Gastrocnemius medialis (tissue), 4 donors: ENCODE results near the gene CREBRF. TPM values are rescaled to one million over a fixed set of nuclear protein-coding genes. Genes with fewer than 3 reads are reported as not detected.

ENCODE experiments used
- ATAC-seq, 2 donors: fragments of 150-250 bp; one replicate each; pipeline ENCODE4 v1.9.1; 2016
- DNase-seq, 2 donors: peaks; one replicate each; pipeline ENCODE4 v3.0.0-alpha.2; 2019
- H3K27ac ChIP-seq, 4 donors: fragments of 200-600 bp; sonication (generic); 1 replicate in 1 of 4; 2 replicates in 3 of 4; pipeline ENCODE4 v1.5.1; 2016 to 2018; ENCODE audit warnings: mild to moderate bottlenecking in 2 of 4, moderate library complexity in 1 of 4
- H3K27me3 ChIP-seq, 3 donors: fragments of 200-600 bp; sonication (generic) in 2 of 3; 1 replicate in 1 of 3; 2 replicates in 2 of 3; pipeline versions ENCODE4 v1.5.1 to v1.6.0; 2016 to 2019; ENCODE audit warnings: mild to moderate bottlenecking in 1 of 3, moderate library complexity in 1 of 3
- H3K36me3 ChIP-seq, 2 donors: fragments of 200-600 bp; sonication (generic) in 1 of 2; one replicate each; pipeline ENCODE4 v1.5.1; 2017 to 2018
- H3K4me1 ChIP-seq, 2 donors: fragments of 200-600 bp; sonication (generic) in 1 of 2; one replicate each; pipeline ENCODE4 v1.5.1; 2016 to 2017; ENCODE audit warnings: mild to moderate bottlenecking in 2 of 2
- H3K4me3 ChIP-seq, 4 donors: fragments of 200-600 bp; sonication (generic) in 3 of 4; 1 replicate in 1 of 4; 2 replicates in 3 of 4; pipeline ENCODE4 v1.5.1; 2016 to 2019; ENCODE audit warnings: mild to moderate bottlenecking in 2 of 4
- H3K9me3 ChIP-seq, 3 donors: fragments of 200-600 bp; sonication (generic) in 2 of 3; 1 replicate in 1 of 3; 2 replicates in 2 of 3; pipeline ENCODE4 v1.5.1; 2016 to 2019
- CTCF ChIP-seq, 5 experiments: fragments of 450-650 bp in 3 of 5; fragments of 200-600 bp in 2 of 5; sonication (generic) in 2 of 5; IDR thresholded peaks in 4 of 5; conservative IDR thresholded peaks in 1 of 5; 1 replicate in 4 of 5; 2 replicates in 1 of 5; pipeline ENCODE4 v1.5.1; 2016 to 2019; ENCODE audit warnings: antibody characterized with exemption in 5 of 5, mild to moderate bottlenecking in 3 of 5, moderate library complexity in 3 of 5
- POLR2A ChIP-seq, 2 donors: fragments of 450-650 bp; IDR thresholded peaks; one replicate each; pipeline ENCODE4 v1.6.1; 2017; ENCODE audit warnings: antibody characterized with exemption in 2 of 2, mild to moderate bottlenecking in 2 of 2, moderate library complexity in 2 of 2
- in situ Hi-C, 4 donors: fragments of 200-750 bp; cut with MboI; loops; one replicate each; pipeline versions ENCODE4 v1.15.0 to v1.8.0; 2017; ENCODE audit warnings: low sequenced_read_pairs in 4 of 4
- intact Hi-C: fragments of 100-400 bp; cut with DNase I; formaldehyde crosslinking; loops from one replicate; pipeline ENCODE4 v1.15.1; 2023; ENCODE audit warnings: low total_unique reads
- total RNA-seq, 4 donors: library from RNA; depleted of rRNA; stranded (reverse); fragments of >200 nt; gene quantifications; one replicate each; pipeline versions ENCODE4 v1.1.0 to v1.2.3, GENCODE V29; 2016

The CREBRF gene
- total RNA-seq, 4 donors from 2014 or later = 20.3 to 35.0 (median 25.5) TPM

- DNase-seq = no peak
- ATAC-seq = no peak
- no peak overlapping the region for H3K4me3 ChIP-seq
- H3K27me3 ChIP-seq = peaks cover 0 to 10% (median 3%) of the 10 kb centered on the region in 3 donors
- TF ChIP-seq POLR2A (IDR thresholded peaks at IDR 0.05) = no peak
- no peak for TF ChIP-seq CTCF (IDR thresholded peaks at IDR 0.05 in 4 of 5, conservative IDR thresholded peaks at IDR 0.05 in 1 of 5)
- H3K9me3 ChIP-seq = no peaks in the 10 kb centered on the region
- H3K36me3 ChIP-seq = no peaks in the 10 kb centered on the region
- intact Hi-C loops = no loop called here
- in situ Hi-C loops = no loop called here
- no peak overlapping the region for H3K27ac ChIP-seq
- H3K4me1 ChIP-seq = no peaks in the 10 kb centered on the region
Observed at GRCh38 chr5:173047838-173048105, 8.4 kb upstream of the CREBRF start.

- intact Hi-C loops = loop anchor here (10.0 kb wide), 1 partner anchor 186 kb away; no protein-coding TSS in a partner anchor
- Histone ChIP-seq H3K36me3 (no peaks in the 10 kb centered on the region), H3K4me1 (peaks cover 6% of the 10 kb centered on the region in 2 donors), H3K4me3 (no peak overlapping the region), H3K27ac (no peak overlapping the region), H3K27me3 (peaks cover 0 to 10% (median 3%) of the 10 kb centered on the region in 3 donors), H3K9me3 (no peaks in the 10 kb centered on the region)
- in situ Hi-C loops = loop anchor here (10.0 kb wide), 2 partner anchors 56 to 66 kb away; partner anchors contain the start of gene ATP6V0E1 (in 3 of the 4)
- ATAC-seq (no peak), DNase-seq (no peak)
- TF ChIP-seq CTCF (IDR thresholded peaks at IDR 0.05 in 4 of 5, conservative IDR thresholded peaks at IDR 0.05 in 1 of 5) (no peak), POLR2A (IDR thresholded peaks at IDR 0.05) (no peak)
Observed at GRCh38 chr5:173050791-173051190, 5.4 kb upstream of the CREBRF start.

GRCh38 chr5:173051746-173052145 is 4.4 kb upstream of the CREBRF start:
- in situ Hi-C loops = loop anchor here (10.0 kb wide), 2 partner anchors 57 to 67 kb away; partner anchors contain the start of gene ATP6V0E1 (in 3 of the 4)

GRCh38 chr5:173053041-173053440 is 3.1 kb upstream of the CREBRF start:
- intact Hi-C loops = loop anchor here (10.0 kb wide), 1 partner anchor 188 kb away; no protein-coding TSS in a partner anchor
- Histone ChIP-seq H3K27me3 (peaks cover 0 to 10% (median 3%) of the 10 kb centered on the region in 3 donors), H3K4me1 (peaks cover 10 to 11% of the 10 kb centered on the region in 2 donors), H3K27ac (no peak overlapping the region), H3K36me3 (no peaks in the 10 kb centered on the region), H3K4me3 (no peak overlapping the region), H3K9me3 (no peaks in the 10 kb centered on the region)
- no peak for TF ChIP-seq CTCF (IDR thresholded peaks at IDR 0.05 in 4 of 5, conservative IDR thresholded peaks at IDR 0.05 in 1 of 5)
- no peak for TF ChIP-seq POLR2A (IDR thresholded peaks at IDR 0.05)
- in situ Hi-C loops = loop anchor here (10.0 kb wide), 2 partner anchors 58 to 68 kb away; partner anchors contain the start of gene ATP6V0E1 (in 3 of the 4)
- DNase-seq (no peak), ATAC-seq (no peak)

More at GRCh38 chr5:173051746-173052145, 4.4 kb upstream of the CREBRF start:
- Histone ChIP-seq H3K27ac (no peak overlapping the region), H3K36me3 (no peaks in the 10 kb centered on the region), H3K27me3 (peaks cover 0 to 10% (median 3%) of the 10 kb centered on the region in 3 donors), H3K4me1 (peaks cover 6% of the 10 kb centered on the region in 2 donors), H3K9me3 (no peaks in the 10 kb centered on the region), H3K4me3 (no peak overlapping the region)
- DNase-seq (no peak), ATAC-seq (no peak)
- intact Hi-C loops = loop anchor here (10.0 kb wide), 1 partner anchor 187 kb away; no protein-coding TSS in a partner anchor
- TF ChIP-seq CTCF (IDR thresholded peaks at IDR 0.05 in 4 of 5, conservative IDR thresholded peaks at IDR 0.05 in 1 of 5) = no peak
- no peak for TF ChIP-seq POLR2A (IDR thresholded peaks at IDR 0.05)
